Colon (tissue), 2 donors: Measurements from ENCODE around the gene USP6NL.
"Not testable (repeated sequence)": the region's sequence is repeated elsewhere in the genome, so short reads cannot be mapped to it uniquely, and the experiment has no call there.

Experiments
- FAIRE-seq: peaks from 2 replicates; lab custom pipeline; 2012; peaks lifted over from hg19 to GRCh38; lab: Jason Lieb, UNC
- donor health status: control.
- donor health status: control.

Gene USP6NL

GRCh38 chr10:11444531-11445228 lies 166.8 kb downstream of the USP6NL start:
- FAIRE-seq, result no peak

- no peak for FAIRE-seq
Observed at GRCh38 chr10:11444155-11444530, 167.3 kb downstream of the USP6NL start.

- no peak for FAIRE-seq
Observed at GRCh38 chr10:11443468-11444154, 167.8 kb downstream of the USP6NL start.

GRCh38 chr10:11442001-11442773 lies 169.3 kb downstream of the USP6NL start:
- no peak for FAIRE-seq

GRCh38 chr10:11441151-11441535 lies 170.3 kb downstream of the USP6NL start:
- FAIRE-seq, result no peak

GRCh38 chr10:11440250-11441150 lies 170.9 kb downstream of the USP6NL start:
- FAIRE-seq, result no peak

GRCh38 chr10:11439523-11440053 lies 171.9 kb downstream of the USP6NL start:
- FAIRE-seq, result no peak

GRCh38 chr10:11437391-11438142 lies 173.9 kb downstream of the USP6NL start:
- FAIRE-seq, result no peak

GRCh38 chr10:11436445-11436844 lies 175.0 kb downstream of the USP6NL start:
- not testable (repeated sequence) for FAIRE-seq

- no peak for FAIRE-seq
Observed at GRCh38 chr10:11435581-11435981, 175.9 kb downstream of the USP6NL start.

GRCh38 chr10:11434324-11434723 lies 177.1 kb downstream of the USP6NL start:
- no peak for FAIRE-seq

GRCh38 chr10:11433657-11434056 lies 177.8 kb downstream of the USP6NL start:
- FAIRE-seq, result no peak

- no peak for FAIRE-seq
Observed at GRCh38 chr10:11431216-11431555, 180.3 kb downstream of the USP6NL start.

- no peak for FAIRE-seq
Observed at GRCh38 chr10:11430421-11431215, 180.8 kb downstream of the USP6NL start.

GRCh38 chr10:11429439-11430052 lies 181.9 kb downstream of the USP6NL start:
- FAIRE-seq, result no peak

- no peak for FAIRE-seq
Observed at GRCh38 chr10:11425676-11426075, 185.8 kb downstream of the USP6NL start.

- no peak for FAIRE-seq
Observed at GRCh38 chr10:11425296-11425610, 186.2 kb downstream of the USP6NL start.

- no peak for FAIRE-seq
Observed at GRCh38 chr10:11424456-11425295, 186.8 kb downstream of the USP6NL start.

- no peak for FAIRE-seq
Observed at GRCh38 chr10:11416974-11417373, 194.5 kb downstream of the USP6NL start.
